ENCODE data around the gene FCRL4.

- TF ChIP-seq NFYB (CRISPR knock-in tag; conservative IDR thresholded peaks at IDR 0.05; ENCODE audit: low read depth) = no peak
- TF ChIP-seq, protein P1, sequence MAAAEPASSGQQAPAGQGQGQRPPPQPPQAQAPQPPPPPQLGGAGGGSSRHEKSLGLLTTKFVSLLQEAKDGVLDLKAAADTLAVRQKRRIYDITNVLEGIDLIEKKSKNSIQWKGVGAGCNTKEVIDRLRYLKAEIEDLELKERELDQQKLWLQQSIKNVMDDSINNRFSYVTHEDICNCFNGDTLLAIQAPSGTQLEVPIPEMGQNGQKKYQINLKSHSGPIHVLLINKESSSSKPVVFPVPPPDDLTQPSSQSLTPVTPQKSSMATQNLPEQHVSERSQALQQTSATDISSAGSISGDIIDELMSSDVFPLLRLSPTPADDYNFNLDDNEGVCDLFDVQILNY (CRISPR knock-in tag; IDR thresholded peaks at IDR 0.05) = no peak
- TF ChIP-seq, protein P2, sequence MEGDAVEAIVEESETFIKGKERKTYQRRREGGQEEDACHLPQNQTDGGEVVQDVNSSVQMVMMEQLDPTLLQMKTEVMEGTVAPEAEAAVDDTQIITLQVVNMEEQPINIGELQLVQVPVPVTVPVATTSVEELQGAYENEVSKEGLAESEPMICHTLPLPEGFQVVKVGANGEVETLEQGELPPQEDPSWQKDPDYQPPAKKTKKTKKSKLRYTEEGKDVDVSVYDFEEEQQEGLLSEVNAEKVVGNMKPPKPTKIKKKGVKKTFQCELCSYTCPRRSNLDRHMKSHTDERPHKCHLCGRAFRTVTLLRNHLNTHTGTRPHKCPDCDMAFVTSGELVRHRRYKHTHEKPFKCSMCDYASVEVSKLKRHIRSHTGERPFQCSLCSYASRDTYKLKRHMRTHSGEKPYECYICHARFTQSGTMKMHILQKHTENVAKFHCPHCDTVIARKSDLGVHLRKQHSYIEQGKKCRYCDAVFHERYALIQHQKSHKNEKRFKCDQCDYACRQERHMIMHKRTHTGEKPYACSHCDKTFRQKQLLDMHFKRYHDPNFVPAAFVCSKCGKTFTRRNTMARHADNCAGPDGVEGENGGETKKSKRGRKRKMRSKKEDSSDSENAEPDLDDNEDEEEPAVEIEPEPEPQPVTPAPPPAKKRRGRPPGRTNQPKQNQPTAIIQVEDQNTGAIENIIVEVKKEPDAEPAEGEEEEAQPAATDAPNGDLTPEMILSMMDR (IDR thresholded peaks at IDR 0.05) = no peak
These were observed 65.3 kb downstream of the FCRL4 start for GRCh38 chr1:157532569-157532968.
